Rectal smooth muscle tissue (tissue), 1 donor: Measurements from ENCODE around the gene YTHDF1.
"Not testable (repeated sequence)": the region's sequence is repeated elsewhere in the genome, so short reads cannot be mapped to it uniquely, and the experiment has no call there.

Experiments
- H3K27ac ChIP-seq: one replicate; pipeline ENCODE4 v1.7.0; 2013; ENCODE audit warnings: low read depth, low read length, inconsistent platforms
- H3K27me3 ChIP-seq: one replicate; pipeline ENCODE4 v1.7.0; 2013; ENCODE audit warnings: low read length; ENCODE audit not compliant: control insufficient read depth, insufficient read depth
- H3K36me3 ChIP-seq: one replicate; pipeline ENCODE4 v1.7.0; 2013; ENCODE audit warnings: low read length; ENCODE audit not compliant: control insufficient read depth, insufficient read depth
- H3K4me1 ChIP-seq: one replicate; pipeline ENCODE4 v1.7.0; 2013; ENCODE audit warnings: low read length; ENCODE audit not compliant: control insufficient read depth, insufficient read depth
- H3K4me3 ChIP-seq: one replicate; pipeline ENCODE4 v1.7.0; 2013; ENCODE audit warnings: low read length
- H3K9ac ChIP-seq: one replicate; pipeline ENCODE4 v1.7.0; 2013; ENCODE audit warnings: low read length

The YTHDF1 gene

DNA sequence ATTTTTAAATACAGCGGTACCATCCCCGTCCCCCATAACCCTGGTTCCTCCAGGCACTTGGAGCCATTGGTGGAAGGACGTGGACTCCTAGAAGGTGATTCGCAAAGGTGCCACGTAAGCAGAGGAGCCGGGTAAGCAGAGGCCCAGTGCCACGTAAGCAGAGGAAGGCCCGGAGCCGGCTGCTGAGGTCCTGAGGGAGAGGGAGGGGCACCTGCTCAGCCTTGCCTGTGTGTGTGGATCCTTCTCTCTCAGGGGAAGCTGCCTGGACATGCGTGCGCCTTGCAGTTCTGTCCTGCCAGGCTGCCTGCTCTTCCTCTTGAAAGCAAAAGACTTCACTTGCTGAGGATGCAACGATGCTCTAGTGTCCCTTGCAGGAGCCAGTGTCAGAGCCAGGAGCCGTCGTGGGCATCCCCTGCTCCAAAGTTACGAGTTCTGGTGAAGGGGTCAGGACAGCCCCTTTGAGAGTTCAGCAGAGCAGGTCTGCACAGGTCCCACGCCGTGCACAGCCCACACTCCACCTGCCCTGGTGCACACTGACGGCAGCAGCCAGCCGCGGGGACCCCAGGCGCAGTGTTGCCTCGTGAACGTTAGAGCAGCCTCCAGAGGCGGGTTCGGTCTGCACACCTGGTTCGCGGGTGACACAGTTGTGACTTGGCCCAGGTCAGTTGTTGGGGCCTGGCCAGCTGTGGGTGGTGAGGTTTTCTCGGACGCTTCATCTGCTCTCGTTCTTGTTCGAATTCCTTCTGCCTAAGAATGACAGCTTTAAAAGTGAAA lies 40.2 kb upstream of the YTHDF1 start:
- Histone ChIP-seq H3K27me3 (peaks cover 33% of the 10 kb centered on the region), H3K4me1 (no peaks in the 10 kb centered on the region), H3K27ac (no peak overlapping the region), H3K36me3 (no peaks in the 10 kb centered on the region), H3K9ac (no peak overlapping the region), H3K4me3 (no peak overlapping the region)

DNA sequence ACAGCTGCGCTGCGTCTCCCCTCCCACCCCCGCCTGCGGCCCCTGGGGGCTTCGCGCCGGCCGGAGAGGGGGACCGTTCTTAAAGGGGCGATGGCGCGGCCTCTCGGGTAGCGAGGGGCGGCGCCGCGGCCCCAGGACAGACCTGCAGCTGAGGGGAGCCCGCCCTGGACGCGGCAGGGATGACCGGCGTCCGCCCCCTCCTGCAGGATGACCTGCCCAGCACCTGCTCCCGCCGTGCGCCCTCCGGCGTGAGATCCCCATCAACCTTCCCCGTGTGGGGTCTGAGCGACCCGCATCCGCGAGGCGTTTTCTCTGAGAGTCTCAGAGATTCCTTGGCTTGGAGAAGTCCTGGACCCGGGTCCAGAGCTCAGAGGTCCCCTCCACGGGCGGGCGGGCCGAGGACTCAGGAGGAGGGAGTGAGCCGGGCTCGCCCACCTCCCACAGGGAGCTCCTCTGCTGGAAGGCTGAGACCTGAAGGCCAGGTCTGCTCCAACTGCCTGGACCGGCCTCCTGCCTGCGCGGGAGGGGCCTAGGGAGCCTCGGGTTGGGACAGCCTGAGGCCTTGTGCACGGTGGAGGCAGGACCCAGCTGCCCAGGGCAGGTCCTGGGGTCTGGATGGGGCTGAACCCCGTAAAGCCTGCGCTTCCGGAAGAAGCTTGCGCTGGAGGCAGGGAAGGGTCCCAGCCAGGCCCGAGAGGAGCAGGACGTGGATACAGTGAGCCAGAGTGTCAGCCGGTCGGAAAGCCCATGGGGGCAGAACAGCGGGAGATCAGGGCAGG lies 38.9 kb upstream of the YTHDF1 start:
- H3K4me3 ChIP-seq = no peak overlapping the region
- H3K4me1 ChIP-seq = no peaks in the 10 kb centered on the region
- no peaks in the 10 kb centered on the region for H3K36me3 ChIP-seq
- no peak overlapping the region for H3K27ac ChIP-seq
- H3K27me3 ChIP-seq = peaks cover 33% of the 10 kb centered on the region
- no peak overlapping the region for H3K9ac ChIP-seq

DNA sequence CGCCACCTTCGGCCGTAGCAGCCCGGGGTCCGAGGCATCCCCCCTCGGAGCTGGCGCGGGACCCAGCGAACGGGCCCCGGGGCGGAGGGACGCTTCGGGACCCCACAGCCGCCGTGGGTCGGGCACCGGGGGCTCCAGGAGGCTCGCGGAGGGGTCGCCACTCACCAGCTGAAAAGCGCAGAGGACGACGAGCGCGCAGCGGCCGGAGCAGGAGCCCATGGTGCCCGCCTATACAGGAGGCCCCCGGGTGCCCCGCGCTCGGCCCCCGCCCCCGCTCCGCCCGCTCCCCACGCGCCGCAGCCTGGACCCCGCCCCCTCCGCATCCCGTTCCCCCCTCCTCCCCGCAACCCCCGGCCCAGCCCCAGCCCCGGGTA lies 38.3 kb upstream of the YTHDF1 start, which contains the start of gene NKAIN4:
Gene NKAIN4 (minus strand): TSS at position 232 of the 374 bp plus-strand sequence. CDS start 13 bp downstream, at position 219.
- H3K36me3 ChIP-seq = no peaks in the 10 kb centered on the region
- H3K9ac ChIP-seq = no peak within 1 kb of the TSS
- H3K4me1 ChIP-seq = no peaks in the 10 kb centered on the region
- peak within 1 kb of the TSS; percentile 27 for H3K4me3 ChIP-seq
- peaks cover 33% of the 10 kb centered on the region for H3K27me3 ChIP-seq
- H3K27ac ChIP-seq = no peak within 1 kb of the TSS

DNA sequence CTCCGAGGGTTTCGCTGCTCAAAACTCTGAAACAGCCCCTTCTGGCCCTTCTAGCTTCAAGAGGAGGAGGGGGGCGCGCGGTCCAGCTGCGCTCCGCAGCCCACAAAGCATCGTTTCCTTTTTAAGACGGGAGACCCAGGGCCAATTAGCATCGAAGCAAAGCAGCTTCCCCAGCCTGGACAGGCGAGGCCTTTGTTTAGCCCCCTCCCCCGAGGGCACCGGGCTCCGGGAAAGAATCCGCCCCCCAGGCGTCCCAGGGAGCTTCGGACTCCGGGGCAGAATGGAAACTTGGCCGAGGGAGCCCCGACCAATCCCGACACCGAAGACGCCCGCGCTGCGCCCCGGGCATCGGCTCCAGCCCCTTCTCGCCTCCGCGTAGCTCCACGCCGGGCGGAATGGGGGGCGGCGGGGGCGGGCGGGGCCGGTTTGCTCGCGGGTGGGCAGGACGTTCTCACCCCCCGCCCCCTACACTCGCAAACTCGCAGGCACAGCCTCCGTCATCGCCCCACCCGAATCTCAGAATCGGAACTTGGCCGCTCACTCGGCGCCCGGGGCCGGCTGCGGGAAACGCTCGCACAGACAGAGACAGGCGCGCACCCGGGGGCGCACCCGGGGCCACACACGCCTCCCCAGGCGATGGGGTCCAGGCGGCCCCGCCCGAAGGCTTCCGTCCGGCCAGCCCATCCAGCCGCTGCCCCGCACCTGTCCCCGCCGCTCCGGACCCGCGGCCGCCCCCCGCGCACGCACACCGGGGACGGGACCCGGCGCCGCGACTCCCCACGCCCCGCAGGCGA lies 37.7 kb upstream of the YTHDF1 start:
- H3K4me3 ChIP-seq = peak overlapping the region; percentile 27
- H3K27me3 ChIP-seq = peaks cover 33% of the 10 kb centered on the region
- H3K36me3 ChIP-seq = no peaks in the 10 kb centered on the region
- no peak overlapping the region for H3K9ac ChIP-seq
- no peaks in the 10 kb centered on the region for H3K4me1 ChIP-seq
- H3K27ac ChIP-seq = no peak overlapping the region

DNA sequence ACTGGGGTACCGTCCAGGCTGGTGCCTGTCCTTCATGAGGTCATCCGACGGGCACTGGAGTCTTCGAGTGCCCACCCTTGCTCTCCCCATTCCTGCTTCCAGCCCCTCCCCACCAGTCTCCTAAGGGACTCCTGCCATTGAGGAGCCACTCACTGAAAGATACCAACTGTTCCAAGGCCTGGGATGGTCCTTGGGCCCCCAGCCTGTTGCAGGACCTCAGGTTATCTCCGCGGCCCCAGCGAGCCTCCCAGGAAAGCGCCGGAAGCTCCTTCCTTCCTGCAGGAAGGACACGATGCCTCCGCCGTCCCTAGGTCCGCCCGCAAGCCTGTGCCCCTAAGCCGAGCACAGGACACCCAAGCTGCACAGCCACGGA lies 37.1 kb upstream of the YTHDF1 start:
- Histone ChIP-seq H3K9ac (no peak overlapping the region), H3K4me3 (peak overlapping the region; percentile 27), H3K27ac (no peak overlapping the region), H3K36me3 (no peaks in the 10 kb centered on the region), H3K4me1 (no peaks in the 10 kb centered on the region), H3K27me3 (peaks cover 33% of the 10 kb centered on the region)

DNA sequence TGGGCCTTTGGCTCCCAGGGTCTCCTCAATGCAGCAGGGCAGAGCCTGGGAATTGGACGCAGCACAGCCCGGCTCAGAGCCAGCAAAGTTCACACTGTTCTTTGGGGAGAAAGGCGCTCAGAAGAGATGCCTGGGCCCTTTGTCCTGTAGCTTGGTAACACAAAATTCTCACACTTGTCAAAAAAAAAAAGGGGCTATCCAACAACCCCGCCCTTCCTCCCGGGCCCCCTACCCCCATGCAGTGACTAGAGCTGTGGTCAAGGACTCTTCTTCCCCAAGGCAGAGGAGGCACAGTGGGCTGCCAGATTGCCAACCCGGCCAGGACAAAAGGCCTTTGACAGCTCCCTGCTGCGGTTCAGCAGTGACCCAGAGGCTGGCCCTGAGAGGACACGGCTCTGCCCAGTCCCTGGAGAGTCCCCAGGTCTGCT lies 36.4 kb upstream of the YTHDF1 start:
- Histone ChIP-seq H3K27ac (no peak overlapping the region), H3K9ac (no peak overlapping the region), H3K4me3 (no peak overlapping the region), H3K4me1 (no peaks in the 10 kb centered on the region), H3K36me3 (no peaks in the 10 kb centered on the region), H3K27me3 (peaks cover 36% of the 10 kb centered on the region)

DNA sequence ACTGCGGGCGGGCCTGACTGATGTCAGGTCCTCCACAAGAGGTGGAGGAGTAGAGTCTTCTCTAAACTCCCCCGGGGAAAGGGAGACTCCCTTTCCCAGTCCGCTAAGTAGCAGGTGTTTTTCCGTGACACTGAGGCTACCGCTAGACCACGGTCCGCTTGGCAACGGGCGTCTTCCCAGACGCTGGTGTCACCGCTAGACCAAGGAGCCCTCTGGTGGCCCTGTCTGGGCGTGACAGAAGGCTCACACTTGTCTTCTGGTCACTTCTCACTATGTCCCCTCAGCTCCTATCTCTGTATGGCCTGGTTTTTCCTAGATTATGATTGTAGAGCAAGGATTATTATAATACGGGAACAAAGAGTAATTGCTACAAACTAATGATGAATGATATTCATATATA lies 35.4 kb upstream of the YTHDF1 start:
- H3K36me3 ChIP-seq, H3K27ac ChIP-seq, H3K9ac ChIP-seq, H3K4me3 ChIP-seq, H3K4me1 ChIP-seq: not testable (repeated sequence)
- peaks cover 31% of the 10 kb centered on the region for H3K27me3 ChIP-seq

DNA sequence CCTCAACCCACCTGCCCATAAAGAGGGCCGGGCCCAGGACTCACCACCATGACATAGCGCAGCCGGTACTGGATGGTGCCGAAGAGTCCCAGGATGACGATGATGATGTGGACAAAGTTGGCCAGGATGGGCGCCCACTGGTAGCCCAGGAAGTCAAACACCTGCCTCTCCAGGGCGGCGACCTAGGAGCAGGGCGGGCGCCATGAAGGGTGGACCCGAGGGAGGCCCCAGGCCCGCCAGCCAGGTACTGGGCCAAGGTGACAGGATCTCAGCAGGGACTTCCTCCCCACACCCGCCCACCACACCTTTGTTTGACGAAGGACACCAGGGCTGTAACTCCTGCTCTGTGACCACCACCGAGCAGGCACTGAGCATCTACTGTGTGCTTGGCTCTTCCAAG lies 34.0 kb upstream of the YTHDF1 start:
- no peaks in the 10 kb centered on the region for H3K36me3 ChIP-seq
- peaks cover 21% of the 10 kb centered on the region for H3K27me3 ChIP-seq
- H3K4me1 ChIP-seq = no peaks in the 10 kb centered on the region
- no peak overlapping the region for H3K27ac ChIP-seq
- no peak overlapping the region for H3K9ac ChIP-seq
- no peak overlapping the region for H3K4me3 ChIP-seq

DNA sequence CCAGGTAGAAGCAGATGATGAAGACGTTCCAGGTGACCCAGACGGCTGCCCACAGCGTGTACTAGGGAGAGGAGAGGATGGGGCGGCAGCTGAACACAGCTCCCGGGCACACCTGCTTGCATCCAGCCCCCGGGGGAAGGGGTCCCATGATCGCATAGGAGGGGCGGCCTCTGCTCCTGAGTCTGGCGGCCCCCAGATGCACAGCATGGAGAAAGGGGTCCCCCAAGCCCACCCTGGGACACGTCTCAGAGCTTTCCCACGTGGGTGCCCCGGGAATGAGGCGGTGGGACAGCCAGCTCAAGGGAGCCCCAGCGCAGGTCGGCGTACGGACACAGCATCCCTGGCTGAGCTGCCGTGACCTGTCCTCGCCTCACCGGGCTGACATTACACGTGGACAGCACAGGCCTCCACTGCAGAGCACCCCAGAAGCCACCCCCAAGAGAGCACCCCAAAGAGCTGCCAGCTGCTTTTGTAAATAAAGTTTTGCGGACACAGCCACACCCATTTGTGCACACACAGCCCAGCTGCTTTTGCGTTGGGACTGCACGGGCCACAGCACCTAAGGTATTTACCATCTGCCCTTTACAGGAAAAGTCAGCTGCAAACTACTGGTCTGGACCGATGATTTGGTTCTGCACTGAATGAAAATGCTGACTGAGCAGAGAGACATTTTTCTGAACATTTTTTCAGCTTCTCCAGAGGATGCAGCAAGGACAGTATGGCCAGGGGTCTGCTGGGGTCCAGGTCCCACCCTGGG lies 33.1 kb upstream of the YTHDF1 start:
- H3K9ac ChIP-seq = no peak overlapping the region
- H3K36me3 ChIP-seq = no peaks in the 10 kb centered on the region
- no peaks in the 10 kb centered on the region for H3K4me1 ChIP-seq
- H3K4me3 ChIP-seq = no peak overlapping the region
- H3K27me3 ChIP-seq = peaks cover 17% of the 10 kb centered on the region
- H3K27ac ChIP-seq = no peak overlapping the region

DNA sequence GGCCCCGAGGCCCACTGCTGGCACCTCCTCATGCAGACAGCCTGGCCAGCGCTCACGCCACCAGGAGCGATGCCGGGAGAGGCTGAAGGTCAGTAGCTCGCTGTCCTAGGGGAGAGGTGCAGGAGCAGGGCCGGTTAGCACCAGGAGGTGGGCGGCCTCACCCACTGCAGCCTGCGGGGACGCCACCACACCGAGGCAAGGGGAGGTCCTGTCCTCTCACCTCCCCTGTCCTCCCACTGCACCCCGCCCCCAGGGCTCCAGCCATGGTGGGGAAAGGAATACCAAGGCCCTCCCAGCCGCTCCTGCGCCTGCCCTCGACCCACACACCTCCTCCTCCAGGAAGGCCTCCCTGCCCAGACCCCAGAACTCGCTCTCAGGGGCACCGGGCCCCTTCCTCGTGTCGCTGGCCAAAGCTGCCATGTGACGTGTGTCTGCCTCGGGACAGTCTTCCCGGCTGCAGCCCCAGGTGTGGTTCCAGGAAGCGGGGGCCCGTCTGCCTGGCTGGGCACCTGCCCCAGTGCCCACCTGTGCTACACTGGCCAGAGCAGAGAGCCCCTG lies 31.8 kb upstream of the YTHDF1 start:
- Histone ChIP-seq H3K4me1 (no peaks in the 10 kb centered on the region), H3K27me3 (peaks cover 11% of the 10 kb centered on the region), H3K27ac (no peak overlapping the region), H3K4me3 (no peak overlapping the region), H3K9ac (no peak overlapping the region), H3K36me3 (no peaks in the 10 kb centered on the region)

DNA sequence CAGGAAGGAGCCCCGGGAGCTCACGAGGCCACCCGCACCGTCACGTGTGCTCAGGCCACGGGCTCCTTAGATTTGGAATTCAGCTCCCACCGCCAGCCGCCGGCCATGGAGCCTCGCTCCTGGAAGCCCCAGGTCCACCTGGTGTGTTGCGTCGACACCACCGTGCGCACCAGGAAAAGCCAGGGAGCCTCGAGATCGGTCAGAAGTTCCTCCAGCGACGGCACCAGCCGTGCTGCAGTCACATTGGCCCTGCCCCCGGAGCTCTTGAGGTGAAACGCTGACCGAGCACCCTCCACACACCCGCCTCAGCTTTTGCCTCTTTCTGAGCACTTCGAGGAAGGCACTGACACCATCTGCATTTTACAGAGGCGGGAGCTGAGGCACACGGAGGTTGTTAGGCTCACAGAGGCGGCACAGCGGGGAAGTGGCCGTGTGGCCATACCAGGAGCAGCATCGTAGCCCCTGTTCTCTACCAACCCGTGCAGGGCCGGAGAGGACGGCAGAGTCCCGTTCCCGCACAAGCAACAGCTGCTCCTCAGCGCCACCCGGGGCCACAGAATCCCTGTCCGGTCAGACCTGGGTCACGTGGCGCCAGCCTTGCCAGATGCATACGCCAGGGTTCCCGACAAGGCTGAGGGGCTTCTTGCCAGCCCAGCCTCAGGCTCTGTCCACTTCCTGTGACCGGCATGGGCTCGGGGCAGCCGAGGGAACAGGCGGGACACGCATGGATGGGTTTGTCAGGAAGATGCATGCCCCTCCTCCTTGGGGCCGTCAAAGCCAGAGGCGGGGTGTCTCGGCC lies 30.8 kb upstream of the YTHDF1 start:
- Histone ChIP-seq H3K36me3 (no peaks in the 10 kb centered on the region), H3K4me1 (no peaks in the 10 kb centered on the region), H3K27ac (no peak overlapping the region), H3K9ac (no peak overlapping the region), H3K4me3 (no peak overlapping the region), H3K27me3 (peaks cover 3% of the 10 kb centered on the region)
